GM12873 (cell line): ENCODE measurements around the gene COL20A1.

Experiments
- TF ChIP-seq, protein P1 (sequence below): IDR thresholded peaks from 2 replicates; pipeline ENCODE4 v1.5.1; 2012; ENCODE audit warnings: low read depth, mild to moderate bottlenecking, moderate library complexity, low read length, control low read depth; ENCODE audit not compliant: insufficient read depth; ENCODE audit errors: missing control alignments

The COL20A1 gene

DNA sequence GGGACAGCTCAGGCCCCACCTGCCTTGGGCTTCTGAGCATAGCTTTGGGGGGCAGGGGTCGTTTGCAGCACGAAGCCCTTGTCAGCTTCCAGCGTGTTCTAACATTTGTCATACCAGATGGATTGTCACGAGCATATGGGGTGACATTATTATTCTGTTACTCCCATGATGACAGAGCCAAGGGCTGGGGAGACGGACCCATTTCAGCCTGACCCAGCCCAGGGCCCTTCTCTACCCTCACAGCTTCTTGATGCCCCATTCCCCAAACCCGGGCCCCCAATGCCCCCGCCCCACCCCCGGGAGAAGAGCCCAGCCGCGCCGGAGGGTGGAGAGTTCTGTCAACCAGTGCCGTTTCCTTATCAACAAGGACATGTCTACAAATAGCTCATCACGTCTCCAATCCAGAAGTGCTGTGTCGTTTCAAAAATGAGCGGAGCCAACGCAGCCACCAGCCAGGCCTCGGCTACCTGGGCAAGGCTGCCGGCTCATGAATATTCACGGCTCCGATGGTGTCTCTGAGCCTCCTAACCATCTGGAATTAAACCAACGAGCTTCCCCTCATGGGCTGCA, 77.7 kb downstream of the COL20A1 start:
- TF ChIP-seq, protein P1, sequence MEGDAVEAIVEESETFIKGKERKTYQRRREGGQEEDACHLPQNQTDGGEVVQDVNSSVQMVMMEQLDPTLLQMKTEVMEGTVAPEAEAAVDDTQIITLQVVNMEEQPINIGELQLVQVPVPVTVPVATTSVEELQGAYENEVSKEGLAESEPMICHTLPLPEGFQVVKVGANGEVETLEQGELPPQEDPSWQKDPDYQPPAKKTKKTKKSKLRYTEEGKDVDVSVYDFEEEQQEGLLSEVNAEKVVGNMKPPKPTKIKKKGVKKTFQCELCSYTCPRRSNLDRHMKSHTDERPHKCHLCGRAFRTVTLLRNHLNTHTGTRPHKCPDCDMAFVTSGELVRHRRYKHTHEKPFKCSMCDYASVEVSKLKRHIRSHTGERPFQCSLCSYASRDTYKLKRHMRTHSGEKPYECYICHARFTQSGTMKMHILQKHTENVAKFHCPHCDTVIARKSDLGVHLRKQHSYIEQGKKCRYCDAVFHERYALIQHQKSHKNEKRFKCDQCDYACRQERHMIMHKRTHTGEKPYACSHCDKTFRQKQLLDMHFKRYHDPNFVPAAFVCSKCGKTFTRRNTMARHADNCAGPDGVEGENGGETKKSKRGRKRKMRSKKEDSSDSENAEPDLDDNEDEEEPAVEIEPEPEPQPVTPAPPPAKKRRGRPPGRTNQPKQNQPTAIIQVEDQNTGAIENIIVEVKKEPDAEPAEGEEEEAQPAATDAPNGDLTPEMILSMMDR, result no peak

DNA sequence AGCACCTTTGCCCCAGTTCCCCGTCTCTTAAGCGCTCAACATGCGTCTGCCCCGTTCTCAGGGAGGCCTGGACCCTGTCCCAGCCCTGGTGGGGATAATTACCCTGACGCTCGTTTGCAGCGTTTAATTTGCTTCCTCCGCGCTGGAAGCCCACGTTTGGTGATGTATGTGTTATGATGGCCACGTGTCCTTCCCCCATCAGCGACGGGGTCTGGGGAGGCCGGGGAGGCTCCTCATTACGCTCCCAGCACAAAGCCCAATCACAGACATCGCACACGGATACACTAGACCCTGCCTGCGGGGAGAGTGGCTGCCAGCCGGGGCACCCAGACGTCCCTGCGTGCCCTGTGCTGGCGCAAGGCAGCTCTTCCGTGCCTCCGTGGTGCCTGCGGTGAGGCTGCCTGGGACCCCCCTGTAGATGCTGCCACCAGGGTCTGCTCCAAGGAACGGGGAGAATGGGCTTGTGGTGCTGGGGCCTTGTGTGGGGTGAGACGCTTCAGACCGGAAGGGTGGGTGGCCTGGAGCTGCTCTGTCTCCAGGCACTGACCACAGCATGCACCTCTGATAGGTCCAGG, 78.4 kb downstream of the COL20A1 start:
- TF ChIP-seq, protein P1, result no peak

DNA sequence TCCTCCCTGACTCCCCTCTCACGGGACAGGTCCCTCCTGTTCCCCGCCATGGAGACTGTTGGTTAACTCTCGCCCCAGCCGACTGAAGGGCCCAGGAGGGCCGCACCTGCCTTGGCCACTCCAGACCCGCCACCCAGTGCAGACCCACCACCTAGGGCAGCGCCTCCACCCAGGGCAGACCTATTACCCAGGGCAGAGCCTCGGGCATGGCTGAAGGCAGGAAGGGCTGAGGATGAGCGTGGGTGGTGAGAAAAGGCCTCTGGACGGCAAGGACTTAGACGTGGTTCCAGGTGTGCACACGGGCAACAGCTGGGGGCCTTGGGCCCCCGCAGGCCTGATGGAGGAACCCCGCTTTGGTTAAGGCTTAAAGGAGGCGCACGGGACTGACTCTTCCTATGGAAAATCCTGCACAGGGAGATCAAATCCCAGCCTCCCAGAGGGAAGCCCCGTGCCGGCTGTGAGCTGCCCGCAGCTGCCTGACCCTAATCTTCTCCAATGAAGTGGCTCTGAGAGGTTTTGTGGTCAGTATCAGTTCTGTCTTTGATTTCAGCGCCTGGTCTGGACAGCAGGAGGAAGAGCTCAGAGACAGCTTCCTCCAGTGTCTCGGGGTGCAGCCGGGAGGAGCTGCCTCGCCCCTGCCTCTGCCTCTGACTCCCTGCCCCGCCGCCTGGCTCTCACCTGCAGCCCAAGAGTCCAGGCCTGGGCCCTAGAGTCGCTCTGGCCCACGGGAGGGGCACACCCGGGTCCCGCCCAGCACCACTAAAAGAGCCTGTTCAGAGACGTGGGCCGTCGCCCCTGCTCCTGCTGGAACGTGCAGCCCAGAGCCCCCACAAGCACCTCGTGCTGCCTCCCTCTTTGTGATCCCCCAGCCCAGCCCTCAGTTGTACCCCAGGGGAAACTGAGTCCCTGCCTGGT, 80.2 kb downstream of the COL20A1 start:
- TF ChIP-seq, protein P1, result no peak

DNA sequence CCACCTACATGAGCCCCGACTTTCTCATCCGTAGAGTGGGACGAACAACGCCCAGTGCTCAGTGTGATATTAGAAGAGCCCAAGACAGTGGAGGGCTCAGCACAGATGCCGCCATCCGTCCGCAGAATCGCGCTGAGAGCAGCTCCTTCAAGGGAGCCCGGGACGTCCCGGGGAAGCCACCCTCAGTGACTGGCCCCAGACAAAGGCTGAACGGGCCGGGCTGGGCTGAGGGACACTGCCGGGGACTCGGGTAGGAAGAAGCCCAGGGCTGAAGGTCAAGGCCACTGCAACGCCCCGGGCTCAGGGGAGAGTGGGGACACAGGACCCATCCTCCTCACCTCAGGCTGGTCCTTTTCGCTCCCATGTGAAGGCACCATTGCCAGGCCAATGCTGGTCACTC, 81.0 kb downstream of the COL20A1 start:
- TF ChIP-seq, protein P1, result no peak

DNA sequence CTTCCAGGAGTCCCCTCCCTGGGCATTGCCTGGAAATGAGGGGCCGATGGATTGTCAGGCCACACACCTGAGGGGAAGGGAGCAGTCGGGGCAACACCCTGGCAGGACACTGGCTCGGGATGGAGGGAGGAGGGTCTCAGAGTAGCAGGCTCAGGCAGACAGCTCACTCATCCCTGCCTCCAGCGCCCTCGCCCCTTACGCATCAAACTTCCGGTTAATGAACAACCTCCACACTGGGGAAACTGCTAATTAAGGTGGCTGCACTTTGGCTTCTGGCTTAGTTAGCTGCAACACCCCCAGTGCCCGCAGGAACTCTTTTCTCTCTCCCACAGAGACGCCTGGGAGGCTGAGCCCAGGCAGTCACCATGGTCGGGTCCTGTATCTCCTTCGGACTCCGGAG, 81.5 kb downstream of the COL20A1 start:
- TF ChIP-seq, protein P1, result no peak

DNA sequence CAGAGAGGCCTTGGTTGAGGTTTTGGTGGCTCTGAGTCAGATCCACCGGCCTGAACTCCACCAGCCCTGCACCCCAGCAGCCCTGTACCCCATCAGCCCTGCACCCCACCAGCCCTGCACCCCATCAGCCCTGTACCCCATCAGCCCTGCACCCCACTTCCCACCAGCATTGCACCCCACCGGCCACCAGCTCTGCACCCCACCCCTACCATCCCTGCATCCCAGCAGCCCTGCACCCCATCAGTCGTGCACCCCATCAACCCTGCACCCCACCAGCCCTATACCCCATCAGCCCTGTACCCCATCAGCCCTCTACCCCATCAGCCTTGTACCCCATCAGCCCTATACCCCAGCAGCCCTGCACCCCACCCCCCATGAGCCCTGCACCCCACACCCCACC, 82.5 kb downstream of the COL20A1 start:
- TF ChIP-seq, protein P1, result no peak

DNA sequence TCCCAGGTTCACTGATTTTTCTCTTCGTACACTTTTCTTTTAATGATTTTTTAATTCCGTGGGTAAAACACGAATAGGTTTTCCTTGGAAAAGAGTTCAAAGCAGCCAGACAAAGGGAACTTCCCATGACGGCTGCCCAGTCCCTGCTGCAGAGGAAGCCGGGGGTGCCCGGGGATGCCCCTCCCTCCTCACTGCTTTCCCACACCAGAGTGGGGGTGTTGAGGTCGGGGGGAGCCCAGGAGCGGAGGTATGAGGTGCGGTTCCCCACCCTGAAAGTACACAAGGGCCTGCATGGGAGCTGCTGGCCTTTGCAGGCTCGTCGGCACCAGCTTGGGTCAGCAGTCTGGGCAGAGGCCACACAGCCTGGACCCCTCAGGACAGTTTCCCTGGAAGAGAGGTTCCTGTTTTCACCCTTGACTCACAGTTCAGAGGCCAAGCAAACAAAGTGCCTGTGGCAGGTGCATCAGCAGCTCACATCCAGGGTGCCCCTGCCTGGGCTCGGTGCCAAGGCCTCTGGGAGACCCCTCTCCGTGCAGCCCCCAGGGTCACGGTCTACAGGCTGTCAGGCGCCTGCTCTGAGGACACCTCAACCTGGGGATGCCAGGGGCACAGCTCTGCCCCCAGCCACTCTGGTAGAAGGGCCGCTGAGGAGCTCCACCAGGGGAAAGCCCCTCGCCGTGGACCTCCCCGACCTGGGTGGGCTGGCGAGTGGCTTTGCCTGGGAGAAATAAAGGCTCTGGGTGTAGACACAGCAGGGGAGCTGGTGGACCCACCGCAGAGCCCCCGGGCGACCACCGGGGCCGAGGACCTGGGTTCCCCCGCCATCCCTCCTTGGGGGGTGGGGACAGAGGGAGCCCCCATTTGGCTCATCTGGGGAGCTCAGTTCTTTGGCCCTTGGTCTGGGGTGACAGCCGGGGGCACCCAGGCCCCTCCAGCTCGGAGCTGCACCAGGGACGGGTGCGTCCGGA, 83.6 kb downstream of the COL20A1 start:
- TF ChIP-seq, protein P1, result no peak
